Cardiac muscle cell (in vitro differentiated cells and primary cell): ENCODE measurements around the gene TSPYL2. TPM values are rescaled to one million over a fixed set of nuclear protein-coding genes. Genes with fewer than 3 reads are reported as not detected.
A peak's percentile ranks its signal among the peaks of the same experiment; 100 is the strongest.

ENCODE experiments used
- DNase-seq, 2 donors: peaks; one replicate each; pipeline versions ENCODE4 v3.0.0 to v3.0.0-alpha.2; 2010 to 2017; ENCODE audit warnings: low read depth in 1 of 2, low spot score in 1 of 2
- H3K27ac ChIP-seq: fragments of 200-600 bp; sonication (generic); 2 replicates; pipeline ENCODE4 v1.5.1; 2016
- H3K27me3 ChIP-seq: fragments of 200-600 bp; sonication (generic); 2 replicates; pipeline ENCODE4 v1.6.0; 2016; ENCODE audit warnings: control low read depth
- H3K36me3 ChIP-seq: fragments of 200-600 bp; sonication (generic); 2 replicates; pipeline ENCODE4 v1.5.1; 2016; ENCODE audit warnings: control low read depth
- H3K4me1 ChIP-seq: fragments of 200-600 bp; sonication (generic); 2 replicates; pipeline ENCODE4 v1.8.1; 2017; ENCODE audit warnings: low read depth, mild to moderate bottlenecking, mixed run types
- H3K4me3 ChIP-seq: fragments of 200-600 bp; sonication (generic); 2 replicates; pipeline ENCODE4 v1.5.1; 2016; ENCODE audit warnings: mild to moderate bottlenecking
- H3K9me3 ChIP-seq: fragments of 200-600 bp; sonication (generic); 2 replicates; pipeline ENCODE4 v1.5.1; 2017; ENCODE audit warnings: low read depth, mild to moderate bottlenecking, control low read depth
- polyA plus RNA-seq: library from polyadenylated mRNA; unstranded; fragments of >200 nt; fragmentation: Nextera tagmentation; extraction: Ambion mirVana; gene quantifications from 2 replicates; pipeline ENCODE4 v1.2.1, GENCODE V29; 2016
- total RNA-seq: library from RNA; depleted of rRNA; stranded (reverse); fragments of >200 nt; gene quantifications from 2 replicates; pipeline ENCODE4 v1.2.3, GENCODE V29; 2016
- TF ChIP-seq, protein P1 (sequence below): IDR thresholded peaks from 2 replicates; pipeline ENCODE4 v1.5.1; 2012; ENCODE audit warnings: low read depth, mild to moderate bottlenecking, low read length

The TSPYL2 gene
- total and polyA plus RNA-seq, 2 experiments from 2014 or later = 36.8 to 50.8 TPM

DNA sequence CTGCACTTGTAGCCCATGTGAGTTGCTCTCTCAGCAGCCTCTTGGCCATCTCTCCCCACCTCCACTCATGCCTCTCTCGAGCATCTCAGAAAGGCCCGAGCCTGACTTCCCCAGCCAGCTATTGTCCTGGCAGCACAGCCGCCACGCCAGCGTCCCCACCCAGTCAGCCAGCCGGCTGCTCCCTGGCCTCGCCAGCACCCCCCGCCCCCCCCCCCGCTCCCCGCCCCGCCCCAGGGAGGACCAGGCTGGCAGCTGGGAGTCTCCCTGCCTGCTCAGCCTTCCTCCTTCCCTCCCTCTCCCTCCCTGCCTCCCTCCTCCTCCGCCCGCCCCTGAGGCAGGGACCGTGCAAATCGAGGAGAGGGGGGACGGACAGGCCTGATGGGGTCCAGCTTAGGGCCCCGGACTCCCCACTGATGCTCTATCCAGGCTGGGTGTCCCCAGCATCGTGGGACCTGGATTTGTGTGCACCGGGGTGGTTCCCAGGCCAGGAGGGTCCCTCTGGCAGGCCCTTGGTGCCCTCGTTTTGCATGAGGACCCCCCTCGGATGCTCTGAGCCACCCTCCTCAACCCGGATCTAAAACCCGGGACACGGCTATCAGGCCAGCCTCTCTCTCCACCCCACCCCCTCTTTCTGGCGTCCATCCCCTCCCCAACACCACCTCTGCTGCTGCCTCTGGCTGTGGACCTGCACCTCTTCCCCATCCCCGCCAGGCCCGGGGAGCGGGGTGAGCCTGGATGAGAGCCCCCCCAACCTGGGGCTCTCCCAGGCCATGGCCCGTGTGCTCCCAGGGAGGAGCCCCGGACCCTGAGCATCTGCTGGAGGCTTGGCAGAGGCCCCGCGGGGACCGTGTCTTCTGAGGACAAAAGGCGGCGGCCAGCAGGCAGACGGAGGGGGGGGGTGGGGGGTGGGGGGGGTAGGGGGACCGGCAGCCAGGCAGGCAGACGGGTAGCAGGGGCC, 33.7 kb upstream of the TSPYL2 start, which contains the start of gene GPR173:
Gene GPR173 (plus strand): TSS at position 621 of the 958 bp plus-strand sequence. CDS start 27,833 bp downstream, outside the sequence.
- no peaks in the 10 kb centered on the region for H3K27me3 ChIP-seq
- no peaks in the 10 kb centered on the region for H3K4me1 ChIP-seq
- DNase-seq = peak; percentile 50 to 79
- no peak within 1 kb of the TSS for H3K27ac ChIP-seq
- TF ChIP-seq, protein P1, sequence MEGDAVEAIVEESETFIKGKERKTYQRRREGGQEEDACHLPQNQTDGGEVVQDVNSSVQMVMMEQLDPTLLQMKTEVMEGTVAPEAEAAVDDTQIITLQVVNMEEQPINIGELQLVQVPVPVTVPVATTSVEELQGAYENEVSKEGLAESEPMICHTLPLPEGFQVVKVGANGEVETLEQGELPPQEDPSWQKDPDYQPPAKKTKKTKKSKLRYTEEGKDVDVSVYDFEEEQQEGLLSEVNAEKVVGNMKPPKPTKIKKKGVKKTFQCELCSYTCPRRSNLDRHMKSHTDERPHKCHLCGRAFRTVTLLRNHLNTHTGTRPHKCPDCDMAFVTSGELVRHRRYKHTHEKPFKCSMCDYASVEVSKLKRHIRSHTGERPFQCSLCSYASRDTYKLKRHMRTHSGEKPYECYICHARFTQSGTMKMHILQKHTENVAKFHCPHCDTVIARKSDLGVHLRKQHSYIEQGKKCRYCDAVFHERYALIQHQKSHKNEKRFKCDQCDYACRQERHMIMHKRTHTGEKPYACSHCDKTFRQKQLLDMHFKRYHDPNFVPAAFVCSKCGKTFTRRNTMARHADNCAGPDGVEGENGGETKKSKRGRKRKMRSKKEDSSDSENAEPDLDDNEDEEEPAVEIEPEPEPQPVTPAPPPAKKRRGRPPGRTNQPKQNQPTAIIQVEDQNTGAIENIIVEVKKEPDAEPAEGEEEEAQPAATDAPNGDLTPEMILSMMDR = no peak
- H3K9me3 ChIP-seq = no peaks in the 10 kb centered on the region
- no peaks in the 10 kb centered on the region for H3K36me3 ChIP-seq
- H3K4me3 ChIP-seq = peak within 1 kb of the TSS; percentile 45

DNA sequence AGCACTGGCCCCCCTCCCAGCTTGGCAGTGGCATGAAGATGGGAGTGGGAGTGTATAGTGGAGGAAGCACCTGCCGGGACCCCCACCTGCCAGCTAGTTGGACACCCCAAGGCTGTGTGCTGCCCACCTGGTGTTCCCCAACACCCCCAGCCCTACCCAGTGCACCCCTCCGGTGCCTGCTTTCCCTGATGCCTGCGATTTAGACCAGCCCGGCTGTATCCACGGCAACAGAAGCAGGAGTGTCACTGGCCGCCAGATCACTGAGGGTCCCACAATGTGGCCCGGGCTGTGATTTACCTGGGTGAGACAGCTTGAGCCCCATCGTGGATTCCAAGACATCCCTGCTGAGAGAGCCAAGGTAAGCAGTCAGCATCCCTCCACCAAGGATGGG, 33.0 kb upstream of the TSPYL2 start:
- Histone ChIP-seq H3K27ac (no peak overlapping the region), H3K4me1 (no peaks in the 10 kb centered on the region), H3K27me3 (no peaks in the 10 kb centered on the region), H3K4me3 (peak overlapping the region; percentile 45), H3K36me3 (no peaks in the 10 kb centered on the region), H3K9me3 (no peaks in the 10 kb centered on the region)
- DNase-seq = no peak
- TF ChIP-seq, protein P1 = no peak

DNA sequence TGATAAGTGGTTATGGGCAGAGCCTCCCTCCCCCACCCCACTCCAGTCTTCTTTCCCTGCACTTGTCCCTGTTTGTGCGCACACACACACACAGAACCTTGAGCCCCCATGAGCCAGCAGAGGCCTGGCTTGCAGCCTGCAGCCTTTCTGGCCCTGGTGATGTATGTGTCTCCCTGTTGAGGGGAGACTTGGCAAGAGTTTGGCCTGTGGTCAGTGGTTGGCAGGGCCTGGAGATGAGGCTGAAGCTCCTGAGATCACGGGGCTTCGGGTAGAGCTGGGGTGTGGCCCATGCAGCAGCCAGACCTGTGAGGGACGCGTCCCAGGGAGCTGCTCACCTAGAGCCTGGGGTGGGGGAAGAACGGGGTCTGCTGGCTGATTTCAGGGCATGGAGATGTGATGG, 31.3 kb upstream of the TSPYL2 start:
- Histone ChIP-seq H3K9me3 (no peaks in the 10 kb centered on the region), H3K27ac (no peak overlapping the region), H3K27me3 (no peaks in the 10 kb centered on the region), H3K4me1 (no peaks in the 10 kb centered on the region), H3K4me3 (no peak overlapping the region), H3K36me3 (no peaks in the 10 kb centered on the region)
- TF ChIP-seq, protein P1 = no peak
- peak in 1 of 2 donors; percentile 16 for DNase-seq

DNA sequence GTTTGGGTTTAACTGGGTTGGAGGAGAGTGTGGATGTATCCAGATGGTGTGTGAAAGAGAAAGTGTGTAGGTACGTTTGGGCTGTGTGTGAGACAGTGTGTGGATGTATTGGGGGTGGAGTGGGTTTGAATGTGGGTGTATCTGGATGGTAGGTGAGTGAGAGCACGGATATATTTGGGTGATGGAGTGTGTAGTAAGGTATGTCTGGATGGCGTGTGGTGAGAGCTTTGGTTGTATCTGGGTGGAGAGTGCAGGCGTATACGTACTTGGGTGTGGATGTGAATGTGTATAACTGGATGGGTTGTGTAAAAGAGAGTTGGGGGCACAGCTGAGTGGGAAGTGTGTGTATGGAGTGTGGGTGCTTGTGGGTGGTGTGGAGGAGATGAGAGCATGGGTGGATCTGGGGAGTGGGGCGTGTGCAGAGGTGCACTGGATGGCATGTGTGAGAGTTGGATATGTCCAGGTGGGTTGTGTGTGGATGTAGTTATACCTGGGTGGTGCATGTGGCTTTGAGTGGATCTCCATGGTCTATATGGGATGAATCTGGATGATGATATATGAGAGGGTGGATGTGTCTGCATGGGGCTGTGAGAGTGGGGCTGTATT, 26.8 kb upstream of the TSPYL2 start:
- TF ChIP-seq, protein P1 = no peak

DNA sequence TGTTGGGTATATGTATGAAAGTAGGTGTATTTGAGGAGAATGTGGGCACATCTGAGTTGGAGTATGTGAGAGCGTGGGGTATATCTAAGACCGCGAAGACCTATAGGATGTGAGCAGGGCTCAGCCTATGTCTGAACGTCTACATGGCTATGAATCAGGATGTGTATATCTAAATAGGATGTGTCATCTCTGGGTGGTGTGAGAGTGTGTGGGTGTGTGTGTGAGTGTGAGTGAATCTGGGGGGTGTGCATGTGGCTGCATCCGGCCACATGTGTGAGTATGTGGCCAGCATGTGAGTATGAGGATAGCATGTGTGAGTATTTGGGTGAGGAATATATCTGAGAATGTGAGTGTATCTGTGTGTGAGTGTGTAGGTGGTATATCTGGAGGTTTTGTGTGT, 25.9 kb upstream of the TSPYL2 start:
- no peak for DNase-seq
- H3K4me3 ChIP-seq = no peak overlapping the region
- H3K4me1 ChIP-seq = no peaks in the 10 kb centered on the region
- H3K9me3 ChIP-seq = no peaks in the 10 kb centered on the region
- TF ChIP-seq, protein P1 = no peak
- no peak overlapping the region for H3K27ac ChIP-seq
- H3K27me3 ChIP-seq = no peaks in the 10 kb centered on the region
- H3K36me3 ChIP-seq = no peaks in the 10 kb centered on the region

More for the DNA sequence above, 26.8 kb upstream of the TSPYL2 start:
- Histone ChIP-seq H3K4me3 (no peak overlapping the region), H3K9me3 (no peaks in the 10 kb centered on the region), H3K36me3 (no peaks in the 10 kb centered on the region), H3K27me3 (no peaks in the 10 kb centered on the region), H3K27ac (no peak overlapping the region), H3K4me1 (no peaks in the 10 kb centered on the region)
- no peak for DNase-seq
